Measurements from ENCODE around the gene IFIT1B. TPM values are rescaled to one million over a fixed set of nuclear protein-coding genes. Genes with fewer than 3 reads are reported as not detected.

IFIT1B gene
- total and polyA plus RNA-seq, 12 donors: 0.21 TPM; not detected in 11

- peak; percentile 50 to 87 (median 78) for ATAC-seq
- intact Hi-C loops (cut with DNase I): loop anchor here (1.0 to 10.0 kb wide), 11 partner anchors 51 to 278 kb away; partner anchors contain the start of genes KIF20B (in 4 of the 10) and PANK1 (in 1 of the 10)
- peak in 1 of 2 donors; percentile 44 for DNase-seq
- TF ChIP-seq CTCF (IDR thresholded peaks at IDR 0.05): peak; percentile 76 to 90 (median 84)
- 50 to 56% methylated on average over 5 of the region's 5 CpGs for WGBS, 2 donors
- Histone ChIP-seq H3K9me3 (no peaks in the 10 kb centered on the region), H3K27me3 (no peaks in the 10 kb centered on the region), H3K4me3 (no peak overlapping the region), H3K27ac (no peak overlapping the region), H3K36me3 (peaks cover 0 to 18% (median 0%) of the 10 kb centered on the region in 9 donors), H3K4me1 (peaks cover 0 to 36% (median 4%) of the 10 kb centered on the region in 9 donors)
Measured at GRCh38 chr10:89426230-89426868, 48.5 kb downstream of the IFIT1B start.

GRCh38 chr10:89427629-89428028, 49.8 kb downstream of the IFIT1B start:
- no peak for TF ChIP-seq CTCF (IDR thresholded peaks at IDR 0.05)
- Histone ChIP-seq H3K36me3 (peaks cover 0 to 5% (median 0%) of the 10 kb centered on the region in 9 donors), H3K9me3 (no peaks in the 10 kb centered on the region), H3K4me3 (no peak overlapping the region), H3K4me1 (peaks cover 0 to 44% (median 6%) of the 10 kb centered on the region in 9 donors), H3K27ac (peak overlapping the region in 1 of 10 donors; percentile 15), H3K27me3 (no peaks in the 10 kb centered on the region)
- 88 to 89% methylated on average over 4 of the region's 4 CpGs for WGBS, 2 donors
- no peak for DNase-seq
- intact Hi-C loops (cut with DNase I): loop anchor here (1.0 to 10.0 kb wide), 11 partner anchors 50 to 277 kb away; partner anchors contain the start of genes KIF20B (in 4 of the 10) and PANK1 (in 1 of the 10)
- ATAC-seq: peak in 1 of 8 donors; percentile 45

- peak in 6 of 8 donors; percentile 39 to 85 (median 63) for ATAC-seq
- peak overlapping the region in 2 of 10 donors; percentile 29 to 44 for H3K27ac ChIP-seq
- peak in 1 of 2 donors; percentile 13 for DNase-seq
- H3K4me3 ChIP-seq: no peak overlapping the region
- H3K27me3 ChIP-seq: peaks cover 0 to 3% (median 0%) of the 10 kb centered on the region in 7 donors
- H3K36me3 ChIP-seq: no peaks in the 10 kb centered on the region
- TF ChIP-seq CTCF (IDR thresholded peaks at IDR 0.05): no peak
- no peaks in the 10 kb centered on the region for H3K9me3 ChIP-seq
- 38 to 46% methylated on average over 1 of the region's 1 CpG for WGBS, 2 donors
- H3K4me1 ChIP-seq: peaks cover 0 to 48% (median 6%) of the 10 kb centered on the region in 9 donors
- intact Hi-C loops (cut with DNase I): loop anchor here in 8 of 10 donors (5.0 to 10.0 kb wide), 7 partner anchors 48 to 276 kb away; partner anchors contain the start of genes KIF20B (in 4 of the 8) and PANK1 (in 1 of the 8)
Measured at GRCh38 chr10:89428877-89429276, 51.0 kb downstream of the IFIT1B start.

GRCh38 chr10:89431977-89432376, 54.1 kb downstream of the IFIT1B start:
- Histone ChIP-seq H3K4me1 (peaks cover 0 to 42% (median 6%) of the 10 kb centered on the region in 9 donors), H3K27ac (peak overlapping the region in 5 of 10 donors; percentile 7 to 36 (median 22)), H3K9me3 (no peaks in the 10 kb centered on the region), H3K4me3 (peak overlapping the region in 1 of 10 donors; percentile 6), H3K27me3 (peaks cover 0 to 4% (median 0%) of the 10 kb centered on the region in 7 donors), H3K36me3 (no peaks in the 10 kb centered on the region)
- intact Hi-C loops (cut with DNase I): loop anchor here in 2 of 10 donors (5.0 kb wide), 2 partner anchors 40 to 50 kb away; no protein-coding TSS in a partner anchor
- TF ChIP-seq CTCF (IDR thresholded peaks at IDR 0.05): no peak
- peak in 5 of 8 donors; percentile 23 to 74 (median 30) for ATAC-seq
- DNase-seq: no peak
- WGBS, 2 donors: 26 to 37% methylated on average over 3 of the region's 3 CpGs

Other genes starting within 250 kb of the IFIT1B start
- gene CH25H, start 170.7 kb upstream of the IFIT1B start, total RNA-seq: 1 to 10 TPM in 3 of 10 donors, under 1 TPM in 6, not detected in 1; 0.31 to 8.8 (median 0.76) TPM
- gene CH25H, start 170.7 kb upstream of the IFIT1B start, polyA plus RNA-seq: under 1 TPM; 0.23 to 0.51 TPM
- gene LIPA, start 126.3 kb upstream of the IFIT1B start, total RNA-seq: 10 to 100 TPM; 12.4 to 58.5 (median 15.3) TPM
- gene LIPA, start 126.3 kb upstream of the IFIT1B start, polyA plus RNA-seq: 10 to 100 TPM in 1 of 2 donors, 1 to 10 TPM in 1; 7.8 to 17.6 TPM
- 10 to 100 TPM in 3 of 10 donors, 1 to 10 TPM in 7; 2.1 to 24.4 (median 6.5) TPM for gene IFIT2, start 76.0 kb upstream of the IFIT1B start, total RNA-seq
- gene IFIT2, start 76.0 kb upstream of the IFIT1B start, polyA plus RNA-seq: 1 to 10 TPM; 1.8 to 4.6 TPM
- 100 to 1,000 TPM in 1 of 10 donors, 10 to 100 TPM in 7, 1 to 10 TPM in 2; 8.0 to 102 (median 13.2) TPM for gene IFIT3, start 50.1 kb upstream of the IFIT1B start, total RNA-seq
- gene IFIT3, start 50.1 kb upstream of the IFIT1B start, polyA plus RNA-seq: 1 to 10 TPM; 4.7 to 7.9 TPM
- gene IFIT1, start 14.6 kb downstream of the IFIT1B start, total RNA-seq: 10 to 100 TPM; 18.8 to 50.1 (median 30.1) TPM
- gene IFIT1, start 14.6 kb downstream of the IFIT1B start, polyA plus RNA-seq: 10 to 100 TPM in 1 of 2 donors, 1 to 10 TPM in 1; 5.1 to 20.8 TPM
- 10 to 100 TPM in 8 of 10 donors, 1 to 10 TPM in 2; 8.3 to 16.9 (median 11.2) TPM for gene IFIT5, start 36.5 kb downstream of the IFIT1B start, total RNA-seq
- gene IFIT5, start 36.5 kb downstream of the IFIT1B start, polyA plus RNA-seq: 1 to 10 TPM; 5.4 to 7.0 TPM
- 1 to 10 TPM; 1.8 to 3.6 (median 2.8) TPM for gene SLC16A12, start 157.5 kb downstream of the IFIT1B start, total RNA-seq
- gene SLC16A12, start 157.5 kb downstream of the IFIT1B start, polyA plus RNA-seq: 1 to 10 TPM; 1.9 to 2.3 TPM